ENCODE results near the gene NPLOC4.

DNA sequence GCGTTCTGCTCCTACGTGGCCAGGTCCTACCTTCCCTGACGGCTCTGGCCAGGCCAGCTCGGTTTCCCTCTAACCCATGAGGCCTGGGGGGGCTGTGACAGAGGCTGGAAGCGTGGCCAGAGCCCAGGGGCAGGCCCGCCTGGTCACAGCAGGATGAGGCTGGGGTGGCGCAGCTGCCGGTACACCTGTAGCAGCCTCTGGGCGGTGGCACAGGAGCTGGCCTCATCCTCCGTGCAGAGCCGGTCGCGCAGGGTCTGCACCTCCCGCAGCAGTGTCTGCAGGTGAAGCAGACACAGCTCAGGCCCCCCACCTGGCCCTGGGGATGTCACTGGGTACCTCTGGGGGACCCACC is 96.3 kb downstream of the NPLOC4 start:
- no peak for TF ChIP-seq NRF1 (conservative IDR thresholded peaks at IDR 0.05 in 1 of 2, IDR thresholded peaks at IDR 0.05 in 1 of 2)
- no peak for TF ChIP-seq ATF2 (CRISPR knock-in tag; IDR thresholded peaks at IDR 0.05)
- no peak for TF ChIP-seq NKRF (IDR thresholded peaks at IDR 0.05; ENCODE audit: borderline replicate concordance)
- no peak for TF ChIP-seq RBBP5 (IDR thresholded peaks at IDR 0.05; ENCODE audit: borderline replicate concordance, insufficient read depth, low read length, poor library complexity, severe bottlenecking)
- TF ChIP-seq SNAPC5 (CRISPR knock-in tag; IDR thresholded peaks at IDR 0.05), result no peak
- no peak for TF ChIP-seq EP300 (IDR thresholded peaks at IDR 0.05; ENCODE audit: low read length)
- TF ChIP-seq MECOM (CRISPR knock-in tag; IDR thresholded peaks at IDR 0.05), result no peak
- TF ChIP-seq MCM2 (IDR thresholded peaks at IDR 0.05; ENCODE audit: low read depth), result no peak

Measured in K562 (cell line).